Activated CD4-positive, alpha-beta T cell treated with anti-CD3 and anti-CD28 coated beads, Interleukin-10, Interleukin-2, amounts not matched to agents 100 ng/mL and 50 ng/mL, durations not matched to agents 16 hours and 8 hours (primary cell): Measurements from ENCODE around the gene RIOK3.
"Not testable (repeated sequence)": the region's sequence is repeated elsewhere in the genome, so short reads cannot be mapped to it uniquely, and the experiment has no call there.

ENCODE experiments used
- DNase-seq: peaks from one replicate; pipeline ENCODE4 v3.0.0-alpha.2; 2020

Gene RIOK3

GRCh38 chr18:23499291-23499781, 46.2 kb downstream of the RIOK3 start:
- no peak for DNase-seq

GRCh38 chr18:23501626-23502025, 48.5 kb downstream of the RIOK3 start:
- DNase-seq: no peak

- no peak for DNase-seq
Measured at GRCh38 chr18:23502516-23503037, 49.5 kb downstream of the RIOK3 start.

- peak; percentile 98 for DNase-seq
Measured at GRCh38 chr18:23503038-23503962, 50.2 kb downstream of the RIOK3 start, which contains the start of gene RMC1. RMC1 (plus strand) TSS chr18:23503511; CDS start chr18:23503619, 108 bp downstream.

- no peak for DNase-seq
Measured at GRCh38 chr18:23503963-23504344, 50.9 kb downstream of the RIOK3 start.

GRCh38 chr18:23504720-23505119, 51.6 kb downstream of the RIOK3 start:
- DNase-seq: peak; percentile 61

- DNase-seq: no peak
Measured at GRCh38 chr18:23506393-23506792, 53.3 kb downstream of the RIOK3 start.

GRCh38 chr18:23510923-23511322, 57.8 kb downstream of the RIOK3 start:
- not testable (repeated sequence) for DNase-seq

- DNase-seq: not testable (repeated sequence)
Measured at GRCh38 chr18:23512216-23512615, 59.1 kb downstream of the RIOK3 start.

- DNase-seq: no peak
Measured at GRCh38 chr18:23512641-23513040, 59.6 kb downstream of the RIOK3 start.

GRCh38 chr18:23515911-23516546, 62.9 kb downstream of the RIOK3 start:
- DNase-seq: peak; percentile 83

GRCh38 chr18:23519734-23520133, 66.6 kb downstream of the RIOK3 start:
- no peak for DNase-seq

- no peak for DNase-seq
Measured at GRCh38 chr18:23521271-23521670, 68.2 kb downstream of the RIOK3 start.

GRCh38 chr18:23521907-23522306, 68.8 kb downstream of the RIOK3 start:
- no peak for DNase-seq

GRCh38 chr18:23523429-23524212, 70.5 kb downstream of the RIOK3 start:
- no peak for DNase-seq

GRCh38 chr18:23524213-23524707, 71.2 kb downstream of the RIOK3 start:
- DNase-seq: no peak

GRCh38 chr18:23526501-23527063, 73.5 kb downstream of the RIOK3 start:
- no peak for DNase-seq

- DNase-seq: no peak
Measured at GRCh38 chr18:23528580-23529472, 75.7 kb downstream of the RIOK3 start.

GRCh38 chr18:23529604-23530003, 76.5 kb downstream of the RIOK3 start:
- DNase-seq: peak; percentile 62

- DNase-seq: no peak
Measured at GRCh38 chr18:23530195-23530594, 77.1 kb downstream of the RIOK3 start.

GRCh38 chr18:23531912-23532311, 78.8 kb downstream of the RIOK3 start:
- no peak for DNase-seq
